GM18861 (cell line): ENCODE data around the gene PPEF2.

ENCODE experiments used
- ATAC-seq: cut with Tn5 transposase; IDR thresholded peaks from one replicate; pipeline ENCODE4 v1.9.1; 2021; ENCODE audit not compliant: unreplicated experiment

The PPEF2 gene

GRCh38 chr4:75834095-75834771 lies 68.0 kb downstream of the PPEF2 start:
- ATAC-seq: no peak

- ATAC-seq: no peak
Observed at GRCh38 chr4:75831856-75832405, 70.3 kb downstream of the PPEF2 start.

GRCh38 chr4:75830906-75831305 lies 71.3 kb downstream of the PPEF2 start:
- no peak for ATAC-seq

- no peak for ATAC-seq
Observed at GRCh38 chr4:75823812-75824211, 78.4 kb downstream of the PPEF2 start.

GRCh38 chr4:75822416-75822815 lies 79.8 kb downstream of the PPEF2 start:
- ATAC-seq: no peak

- no peak for ATAC-seq
Observed at GRCh38 chr4:75821966-75822365, 80.3 kb downstream of the PPEF2 start.

- ATAC-seq: no peak
Observed at GRCh38 chr4:75821216-75821615, 81.0 kb downstream of the PPEF2 start.

GRCh38 chr4:75820676-75821075 lies 81.6 kb downstream of the PPEF2 start:
- ATAC-seq: no peak

- no peak for ATAC-seq
Observed at GRCh38 chr4:75820197-75820596, 82.1 kb downstream of the PPEF2 start.

- ATAC-seq: no peak
Observed at GRCh38 chr4:75819121-75819520, 83.1 kb downstream of the PPEF2 start.

GRCh38 chr4:75817901-75818300 lies 84.4 kb downstream of the PPEF2 start:
- no peak for ATAC-seq
